HCT116 (cell line): ENCODE results near the gene FBXO42.

Experiments
- CEBPB ChIP-seq: IDR thresholded peaks from 2 replicates; pipeline ENCODE4 v1.6.1; 2012; ENCODE audit warnings: low read depth
- CTCF ChIP-seq, 3 experiments: fragments of 200-600 bp in 1 of 3; sonication (generic) in 1 of 3; IDR thresholded peaks in 2 of 3; conservative IDR thresholded peaks in 1 of 3; 2 replicates each; pipeline ENCODE4 v1.5.1; 2012 to 2017; ENCODE audit warnings: low read depth in 2 of 3, low read length in 2 of 3, antibody characterized with exemption in 1 of 3, borderline replicate concordance in 1 of 3, control low read depth in 1 of 3, mild to moderate bottlenecking in 1 of 3, mixed read lengths in 1 of 3, mixed run types in 1 of 3, moderate library complexity in 1 of 3; ENCODE audit not compliant: insufficient read depth in 1 of 3
- EZH2 ChIP-seq: fragments of 200-600 bp; sonication (generic); IDR thresholded peaks from 2 replicates; pipeline ENCODE4 v1.6.1; 2017; ENCODE audit warnings: antibody characterized with exemption, mixed run types
- EZH2phosphoT487 ChIP-seq: fragments of 200-600 bp; IDR thresholded peaks from 2 replicates; pipeline ENCODE4 v1.6.1; 2018; ENCODE audit warnings: antibody characterized with exemption, borderline replicate concordance
- FOSL1 ChIP-seq: IDR thresholded peaks from 2 replicates; pipeline ENCODE4 v1.6.1; 2012; ENCODE audit warnings: low read depth
- JUND ChIP-seq: IDR thresholded peaks from 2 replicates; pipeline ENCODE4 v1.6.1; 2012
- MAX ChIP-seq: IDR thresholded peaks from 2 replicates; pipeline ENCODE4 v1.6.1; 2012
- POLR2A ChIP-seq: IDR thresholded peaks from 2 replicates; pipeline ENCODE4 v1.7.0; 2011; ENCODE audit warnings: borderline replicate concordance; ENCODE audit not compliant: insufficient read depth, insufficient read length; ENCODE audit errors: extremely low read depth
- POLR2AphosphoS5 ChIP-seq: IDR thresholded peaks from 2 replicates; pipeline ENCODE4 v1.6.1; 2011; ENCODE audit warnings: mild to moderate bottlenecking, low read depth, low read length, moderate library complexity
- RAD21 ChIP-seq: IDR thresholded peaks from 2 replicates; pipeline ENCODE4 v1.6.1; 2012; ENCODE audit warnings: low read depth, mild to moderate bottlenecking
- SRF ChIP-seq: IDR thresholded peaks from 2 replicates; pipeline ENCODE4 v1.6.1; 2012; ENCODE audit warnings: low read depth
- TCF7L2 ChIP-seq: IDR thresholded peaks from 2 replicates; pipeline ENCODE4 v1.7.0; 2011; ENCODE audit warnings: borderline replicate concordance, inconsistent platforms; ENCODE audit not compliant: insufficient read depth, insufficient read length; ENCODE audit errors: extremely low read depth

DNA sequence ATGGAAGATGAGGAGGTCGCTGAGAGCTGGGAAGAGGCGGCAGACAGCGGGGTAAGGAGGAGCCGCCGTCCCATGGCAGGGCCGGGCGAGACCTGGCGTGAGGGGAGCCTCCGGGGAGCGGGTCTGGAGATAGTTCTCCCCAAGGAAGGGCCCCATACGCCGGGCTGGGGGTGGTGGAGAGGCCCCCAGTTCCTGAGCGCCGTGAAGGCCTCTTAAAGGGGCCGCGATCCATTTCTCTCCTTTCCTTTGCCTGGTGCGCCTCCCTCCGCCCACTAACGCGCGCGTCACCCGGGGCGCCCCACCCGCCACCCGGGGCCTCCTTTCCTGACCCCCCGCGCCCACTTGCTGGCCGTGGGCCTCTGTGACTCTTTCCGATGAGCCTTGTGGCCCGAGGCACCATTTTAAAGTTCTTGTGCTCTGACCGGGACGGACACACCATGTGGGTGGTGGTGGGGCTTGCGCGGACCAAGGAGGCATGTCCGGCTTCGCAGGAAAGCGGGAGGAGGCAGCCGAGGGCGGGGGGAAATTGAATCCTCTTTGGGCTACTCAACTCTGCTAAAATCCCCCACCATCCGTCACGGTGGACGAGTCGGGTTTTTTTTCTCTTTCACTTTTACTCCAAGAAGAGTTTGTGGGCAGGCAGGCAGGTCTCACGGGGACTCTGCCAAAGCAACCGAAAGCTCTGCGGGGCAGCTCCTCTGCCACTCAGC lies 15.1 kb upstream of the FBXO42 start:
- TF ChIP-seq CTCF (IDR thresholded peaks at IDR 0.05 in 2 of 3, conservative IDR thresholded peaks at IDR 0.05 in 1 of 3; ENCODE audit: borderline replicate concordance in 1 of 3, insufficient read depth in 1 of 3, low read depth in 2 of 3, low read length in 2 of 3) (no peak), SRF (no peak; the same call in 1 of the 2 replicates), MAX (peak; percentile 86), EZH2 (no peak), EZH2phosphoT487 (no peak), CEBPB (no peak), POLR2AphosphoS5 (peak; percentile 86), JUND (no peak), POLR2A (peak; percentile 54), FOSL1 (no peak), RAD21 (no peak), TCF7L2 (no peak)
